8988T (cell line): Measurements from ENCODE around the gene EBNA1BP2.
A peak's percentile ranks its signal among the peaks of the same experiment; 100 is the strongest.
"Not testable (repeated sequence)": the region's sequence is repeated elsewhere in the genome, so short reads cannot be mapped to it uniquely, and the experiment has no call there.

ENCODE experiments used
- DNase-seq: peaks from one replicate; pipeline ENCODE4 v3.0.0; 2011

The EBNA1BP2 gene

GRCh38 chr1:43171312-43171875 is 696 bp downstream of the EBNA1BP2 start:
- no peak for DNase-seq

GRCh38 chr1:43165765-43166164 is 6.3 kb downstream of the EBNA1BP2 start:
- DNase-seq = no peak

DNA sequence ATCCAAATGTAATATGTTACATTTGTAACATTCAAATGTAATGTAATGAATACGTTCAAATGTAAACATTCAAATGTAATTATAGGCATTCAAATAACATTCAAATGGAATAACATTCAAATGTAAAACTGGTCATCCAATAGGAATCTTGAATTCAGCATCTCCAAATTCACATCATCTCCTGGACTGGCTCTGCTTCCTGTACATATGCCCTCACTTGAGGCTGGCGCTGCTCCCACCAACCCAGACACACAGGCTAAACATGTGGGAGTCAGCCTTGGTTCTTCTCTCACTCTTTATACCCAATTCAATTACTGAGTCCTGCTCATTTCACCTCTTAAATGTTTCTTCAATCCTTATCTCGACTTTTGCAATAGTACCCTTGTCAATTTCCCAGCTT is 6.9 kb downstream of the EBNA1BP2 start:
- DNase-seq = no peak

DNA sequence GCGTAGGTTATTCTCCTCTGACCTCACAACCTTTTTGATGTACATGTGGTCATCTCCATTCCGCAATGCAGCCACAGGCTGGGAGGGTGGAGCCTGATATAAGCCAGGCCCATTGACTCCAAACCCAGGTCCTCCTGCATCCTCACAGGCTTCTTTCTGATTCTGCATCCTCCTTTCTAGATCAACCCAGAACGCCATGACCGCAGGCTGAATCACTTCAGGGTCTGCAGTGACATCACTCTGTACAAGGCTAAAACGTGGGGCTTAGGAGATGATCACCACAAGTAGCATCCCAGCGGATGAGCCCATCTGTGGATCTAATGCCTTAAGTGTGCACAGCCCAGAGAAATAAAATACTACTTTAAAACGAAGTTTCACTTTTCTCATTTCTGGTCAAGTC is 16.1 kb downstream of the EBNA1BP2 start:
- DNase-seq = no peak

GRCh38 chr1:43153443-43153842 is 18.6 kb downstream of the EBNA1BP2 start:
- DNase-seq = no peak

GRCh38 chr1:43152866-43153265 is 19.2 kb downstream of the EBNA1BP2 start:
- DNase-seq = no peak

DNA sequence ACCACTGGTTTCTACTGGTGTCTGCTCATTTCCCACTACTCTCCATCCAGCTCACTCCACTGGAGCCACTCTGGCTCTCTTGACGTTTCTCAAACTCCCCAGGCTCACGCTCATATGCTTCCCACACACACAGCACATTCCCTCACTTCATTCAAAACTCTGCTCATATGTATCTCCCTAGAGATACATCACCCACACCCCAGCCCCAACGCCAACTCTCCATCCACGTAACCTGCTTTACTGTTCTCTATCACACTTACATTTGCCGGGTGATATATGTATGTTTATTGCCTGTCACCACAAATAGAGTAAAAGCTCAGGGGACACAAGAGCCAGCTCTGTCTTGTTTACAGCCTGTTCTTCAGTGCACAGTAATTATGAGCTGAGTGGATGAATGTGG is 22.2 kb downstream of the EBNA1BP2 start:
- no peak for DNase-seq

- DNase-seq = peak; percentile 35
These were observed 24.3 kb downstream of the EBNA1BP2 start for GRCh38 chr1:43147625-43148327.

DNA sequence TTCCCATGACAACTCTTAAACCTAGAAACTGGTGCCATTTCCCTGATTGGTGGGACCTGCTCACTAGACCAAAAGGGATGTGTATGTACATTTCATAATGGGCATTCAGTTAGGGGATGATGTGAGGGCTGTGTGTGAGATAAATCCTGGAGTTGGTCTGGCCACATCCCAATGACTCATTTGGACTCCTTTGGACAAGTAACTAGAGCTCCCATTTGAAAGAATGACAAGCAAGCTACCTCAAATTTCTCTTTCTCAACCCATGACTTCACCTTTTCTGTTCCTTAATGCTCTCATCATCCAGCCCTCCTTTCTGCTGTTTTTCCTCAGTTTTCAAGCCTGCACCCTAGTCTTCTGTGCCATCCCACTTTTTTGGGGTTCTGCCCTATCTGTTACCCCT is 27.9 kb downstream of the EBNA1BP2 start:
- no peak for DNase-seq

GRCh38 chr1:43143441-43143888 is 28.6 kb downstream of the EBNA1BP2 start:
- peak; percentile 11 for DNase-seq

DNA sequence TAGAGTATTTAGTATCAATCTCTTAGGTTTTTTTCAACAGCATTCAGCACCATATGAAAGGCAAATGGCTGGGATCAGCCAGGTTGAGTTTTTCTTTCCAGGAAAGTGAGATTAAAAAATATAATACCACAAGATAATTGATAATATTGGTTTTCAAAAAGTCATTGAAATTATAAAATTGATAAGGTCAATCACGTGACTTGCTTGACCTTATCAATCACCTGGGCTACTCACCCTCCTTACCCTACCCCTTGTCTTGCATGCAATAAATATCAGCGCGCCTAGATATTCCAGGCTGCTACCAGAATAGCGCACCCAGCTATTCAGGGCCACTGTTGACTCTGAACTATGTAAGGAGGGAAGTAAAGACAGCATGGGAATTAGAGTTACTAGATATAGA is 31.5 kb downstream of the EBNA1BP2 start:
- no peak for DNase-seq

DNA sequence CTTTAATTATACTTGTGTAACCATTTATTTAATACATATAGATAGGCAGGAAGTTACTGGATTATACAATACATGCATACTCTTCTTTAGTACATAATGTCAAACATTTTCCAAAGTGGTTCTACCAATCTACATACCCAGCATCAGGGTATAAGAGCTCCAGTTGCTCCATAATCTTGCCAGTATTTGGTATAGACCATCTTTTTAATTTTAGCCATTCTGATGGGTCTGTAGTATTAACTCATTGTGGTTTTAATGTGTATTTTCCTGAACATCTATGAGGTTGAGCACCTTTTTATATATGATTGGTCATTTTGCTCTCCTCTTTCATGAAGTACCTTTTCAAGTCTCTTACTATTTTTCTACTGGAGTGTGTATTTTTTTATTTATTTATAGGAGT is 32.1 kb downstream of the EBNA1BP2 start:
- no peak for DNase-seq

DNA sequence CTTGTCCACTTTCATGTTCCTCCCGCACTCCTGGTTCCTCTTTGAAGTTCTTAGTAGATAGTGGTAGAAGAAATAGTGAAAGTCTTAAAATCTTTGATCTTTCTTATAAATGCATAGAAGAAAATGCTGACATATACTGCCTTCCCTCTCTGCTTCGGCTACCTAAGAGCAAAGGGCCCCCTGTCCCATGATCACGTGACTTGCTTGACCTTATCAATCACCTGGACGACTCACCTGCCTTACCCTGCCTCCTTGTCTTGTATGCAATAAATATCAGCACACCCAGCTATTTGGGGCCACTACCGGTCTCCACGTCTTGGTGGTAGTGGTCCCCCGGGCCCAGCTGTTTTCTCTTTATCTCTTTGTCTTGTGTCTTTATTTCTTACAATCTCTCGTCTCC is 32.8 kb downstream of the EBNA1BP2 start:
- DNase-seq = not testable (repeated sequence)

GRCh38 chr1:43137445-43138052 is 34.5 kb downstream of the EBNA1BP2 start:
- DNase-seq = no peak

DNA sequence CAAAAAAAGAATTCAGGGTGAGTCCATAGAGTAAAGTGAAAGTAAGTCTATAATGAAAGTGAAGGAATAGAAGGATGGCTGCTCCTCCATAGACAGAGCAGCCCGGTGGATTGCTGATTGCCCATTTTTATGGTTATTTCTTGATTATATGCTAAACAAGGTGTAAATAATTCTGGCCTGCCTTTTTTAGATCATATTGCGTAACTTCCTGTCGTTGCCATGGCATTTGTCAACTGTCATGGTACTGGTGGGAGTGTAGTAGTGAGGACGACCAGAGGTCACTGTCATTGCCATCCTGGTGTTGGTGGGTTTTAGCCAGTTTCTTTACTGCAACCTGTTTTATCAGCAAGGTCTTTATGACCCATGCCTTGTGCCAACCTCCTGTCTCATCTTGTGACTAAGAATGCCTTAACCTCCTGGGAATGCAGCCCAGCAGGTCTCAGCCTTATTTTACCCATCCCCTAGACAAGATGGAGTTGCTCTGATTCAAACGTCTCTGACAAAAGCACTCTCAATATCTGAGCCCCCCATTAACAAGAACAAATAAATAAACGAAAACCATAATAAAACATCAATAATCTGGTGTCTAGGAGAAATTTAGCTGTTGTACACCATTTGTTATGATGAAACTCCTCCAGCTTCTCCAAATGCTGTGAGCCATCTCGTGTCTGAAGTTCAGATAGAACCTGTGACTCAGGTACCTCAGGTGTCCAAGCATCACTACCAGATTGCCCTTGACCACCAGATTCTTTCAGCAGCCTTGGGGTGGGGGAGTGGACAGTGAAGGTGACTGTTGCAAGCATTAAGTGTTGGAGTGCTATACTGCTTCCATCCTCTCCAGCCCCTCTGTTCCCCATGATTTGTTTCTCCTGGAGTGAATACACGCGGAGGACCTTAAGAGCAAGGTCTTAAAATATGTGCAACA is 36.0 kb downstream of the EBNA1BP2 start:
- DNase-seq = no peak

DNA sequence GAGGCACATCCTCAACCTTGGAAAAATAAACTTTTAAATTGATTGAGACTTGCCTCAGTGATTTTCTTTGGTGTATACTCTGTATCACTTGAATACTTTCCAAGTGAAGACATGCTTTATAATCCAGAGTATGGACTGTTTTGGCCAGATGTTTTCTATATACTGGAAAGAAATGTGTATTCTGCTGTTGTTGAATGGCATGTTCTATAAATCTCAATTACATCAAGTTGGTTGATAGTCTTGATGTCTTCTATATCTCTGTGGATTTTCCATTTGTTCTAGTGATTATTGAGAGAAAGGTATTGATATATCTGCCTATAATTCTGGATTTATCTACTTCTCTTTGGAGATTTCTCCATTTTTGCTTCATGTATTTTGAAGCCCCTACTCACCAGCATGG is 37.5 kb downstream of the EBNA1BP2 start:
- DNase-seq = no peak

DNA sequence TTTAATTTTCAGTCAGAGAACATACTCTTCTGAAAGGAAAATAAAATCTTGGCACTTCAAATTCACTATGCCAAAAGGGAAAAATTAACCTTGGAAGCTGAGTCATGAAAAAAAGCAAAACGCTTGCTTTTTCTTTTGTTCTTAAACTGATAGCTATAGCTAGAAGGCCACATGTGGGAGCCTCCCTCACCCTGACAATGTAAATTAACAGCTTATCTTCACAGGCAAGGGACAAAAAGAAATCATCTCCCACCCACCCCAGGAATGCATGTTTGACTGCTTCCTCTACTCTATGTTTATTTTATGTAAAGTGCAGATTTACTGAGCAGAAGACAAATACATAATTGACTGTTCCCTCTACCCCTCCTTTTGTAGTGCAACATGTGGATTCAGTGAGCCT is 38.0 kb downstream of the EBNA1BP2 start:
- DNase-seq = no peak

- no peak for DNase-seq
These were observed 42.7 kb downstream of the EBNA1BP2 start for GRCh38 chr1:43129426-43129825.

GRCh38 chr1:43128816-43129215 is 43.3 kb downstream of the EBNA1BP2 start:
- DNase-seq = no peak

DNA sequence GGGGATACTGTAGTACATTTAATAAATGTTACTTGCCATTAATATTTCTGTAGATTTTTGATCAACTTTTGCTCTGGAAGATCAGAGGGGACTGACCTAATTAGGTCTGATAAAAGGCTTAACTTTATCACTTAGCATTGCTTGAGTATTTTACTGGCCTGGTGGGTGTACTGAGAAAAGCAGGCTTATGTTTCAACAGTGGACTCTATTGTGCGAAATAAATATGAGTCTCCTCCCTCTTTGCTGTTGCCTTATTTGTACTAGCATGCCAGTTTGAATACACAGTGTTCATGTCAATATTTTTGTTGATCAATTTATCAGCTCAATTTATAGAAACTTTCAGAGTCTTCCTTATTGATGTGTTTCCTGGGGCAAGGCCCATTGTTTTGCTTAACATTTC is 49.1 kb downstream of the EBNA1BP2 start:
- no peak for DNase-seq

DNA sequence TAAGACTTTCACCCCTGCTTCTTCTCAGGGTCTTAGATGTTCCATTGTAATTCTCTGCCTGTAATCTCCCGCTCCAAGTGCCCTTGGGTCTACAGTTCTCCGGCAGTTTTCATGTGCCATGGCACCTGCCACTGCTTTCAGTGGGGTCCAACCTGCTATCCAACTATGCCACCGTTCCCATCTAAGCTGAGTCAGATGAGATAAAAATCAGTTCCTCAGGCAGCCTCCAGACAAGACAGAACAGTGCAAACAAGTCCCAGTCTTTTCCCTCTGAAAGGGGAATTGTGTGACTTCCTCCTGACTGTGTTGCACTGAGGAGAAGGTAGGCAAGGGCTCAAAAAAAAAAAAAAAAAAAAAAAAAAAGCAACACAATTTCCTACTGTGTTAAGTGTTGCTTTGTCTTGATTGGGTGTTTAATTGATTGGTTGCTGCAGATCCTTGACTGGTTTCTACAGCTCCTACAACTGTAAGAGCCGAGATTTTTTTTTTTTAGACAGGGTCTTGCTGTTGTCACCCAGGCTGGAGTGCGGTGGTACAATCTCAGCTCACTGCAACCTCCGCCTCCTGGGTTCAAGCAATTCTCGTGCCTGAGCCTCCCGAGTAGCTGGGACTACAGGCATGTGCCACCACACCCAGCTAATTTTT is 50.7 kb downstream of the EBNA1BP2 start:
- DNase-seq = no peak

GRCh38 chr1:43119928-43120586 is 52.0 kb downstream of the EBNA1BP2 start:
- DNase-seq = not testable (repeated sequence)
